Cardiac fibroblast (primary cell): ENCODE measurements around the gene CD55.
A peak's percentile ranks its signal among the peaks of the same experiment; 100 is the strongest.

Experiments used
- DNase-seq, 2 donors: peaks; one replicate each; pipeline versions ENCODE4 v3.0.0 to v3.0.0-alpha.2; 2010; ENCODE audit warnings: low read depth in 2 of 2
- H3K4me3 ChIP-seq, 2 donors: replicated peaks in 1 of 2; 1 replicate in 1 of 2; 2 replicates in 1 of 2; pipeline ENCODE4 v1.5.1; 2011; ENCODE audit warnings: low read depth in 2 of 2, low read length in 2 of 2, mild to moderate bottlenecking in 2 of 2, moderate library complexity in 1 of 2
- TF ChIP-seq, protein P1 (sequence below): IDR thresholded peaks from one replicate; pipeline ENCODE4 v1.5.1; 2011; ENCODE audit warnings: low read depth, mild to moderate bottlenecking, low read length, inconsistent platforms

CD55 gene

GRCh38 chr1:207335138-207335537 is 13.7 kb downstream of the CD55 start:
- DNase-seq: no peak
- TF ChIP-seq, protein P1, sequence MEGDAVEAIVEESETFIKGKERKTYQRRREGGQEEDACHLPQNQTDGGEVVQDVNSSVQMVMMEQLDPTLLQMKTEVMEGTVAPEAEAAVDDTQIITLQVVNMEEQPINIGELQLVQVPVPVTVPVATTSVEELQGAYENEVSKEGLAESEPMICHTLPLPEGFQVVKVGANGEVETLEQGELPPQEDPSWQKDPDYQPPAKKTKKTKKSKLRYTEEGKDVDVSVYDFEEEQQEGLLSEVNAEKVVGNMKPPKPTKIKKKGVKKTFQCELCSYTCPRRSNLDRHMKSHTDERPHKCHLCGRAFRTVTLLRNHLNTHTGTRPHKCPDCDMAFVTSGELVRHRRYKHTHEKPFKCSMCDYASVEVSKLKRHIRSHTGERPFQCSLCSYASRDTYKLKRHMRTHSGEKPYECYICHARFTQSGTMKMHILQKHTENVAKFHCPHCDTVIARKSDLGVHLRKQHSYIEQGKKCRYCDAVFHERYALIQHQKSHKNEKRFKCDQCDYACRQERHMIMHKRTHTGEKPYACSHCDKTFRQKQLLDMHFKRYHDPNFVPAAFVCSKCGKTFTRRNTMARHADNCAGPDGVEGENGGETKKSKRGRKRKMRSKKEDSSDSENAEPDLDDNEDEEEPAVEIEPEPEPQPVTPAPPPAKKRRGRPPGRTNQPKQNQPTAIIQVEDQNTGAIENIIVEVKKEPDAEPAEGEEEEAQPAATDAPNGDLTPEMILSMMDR: no peak
- H3K4me3 ChIP-seq: no peak overlapping the region

- TF ChIP-seq, protein P1: peak; percentile 3
- peak in 1 of 2 donors; percentile 66 for DNase-seq
- no peak overlapping the region for H3K4me3 ChIP-seq
Measured at GRCh38 chr1:207335695-207336363, 14.4 kb downstream of the CD55 start.

GRCh38 chr1:207336559-207337467 is 15.3 kb downstream of the CD55 start:
- TF ChIP-seq, protein P1: no peak
- DNase-seq: peak in 1 of 2 donors; percentile 88
- H3K4me3 ChIP-seq: no peak overlapping the region

DNA sequence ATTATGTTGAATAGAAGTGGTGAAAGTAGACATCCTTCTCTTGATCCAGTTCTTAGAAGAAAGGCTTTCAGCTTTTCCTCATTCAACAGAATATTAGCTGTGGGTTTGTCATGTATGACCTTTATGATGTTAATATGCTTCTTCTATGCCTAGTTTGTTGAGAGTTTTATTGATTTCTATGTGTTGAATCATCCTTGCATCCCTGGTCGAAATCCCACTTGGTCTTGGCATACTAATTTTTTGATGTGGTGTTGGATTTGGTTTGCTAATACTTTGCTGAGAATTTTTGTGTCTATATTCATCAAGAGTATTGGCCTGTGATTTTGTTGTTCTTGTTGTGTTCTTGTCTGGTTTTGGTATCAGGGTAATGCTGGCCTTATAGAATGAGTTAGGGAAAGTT is 20.9 kb downstream of the CD55 start:
- TF ChIP-seq, protein P1: no peak
- DNase-seq: no peak
- no peak overlapping the region for H3K4me3 ChIP-seq

DNA sequence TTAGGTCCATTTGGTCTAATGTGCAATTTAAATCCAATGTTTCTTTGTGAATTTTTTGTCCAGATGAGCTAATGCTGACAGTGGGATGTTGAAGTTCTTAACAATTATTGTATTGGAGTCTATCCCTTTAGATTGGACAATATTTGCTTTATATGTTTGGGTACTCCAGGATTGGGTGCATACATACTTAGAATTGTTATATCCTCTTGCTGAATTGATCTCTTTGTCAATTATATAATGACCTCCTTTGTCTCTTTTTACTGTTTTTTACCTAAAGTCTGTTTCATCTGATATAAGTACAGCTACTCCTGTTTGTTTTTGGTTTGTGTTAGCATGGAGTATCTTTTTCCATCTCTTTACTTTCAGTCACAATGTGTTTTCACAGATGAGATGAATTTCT is 22.2 kb downstream of the CD55 start:
- no peak for DNase-seq
- H3K4me3 ChIP-seq: no peak overlapping the region
- TF ChIP-seq, protein P1: no peak

DNA sequence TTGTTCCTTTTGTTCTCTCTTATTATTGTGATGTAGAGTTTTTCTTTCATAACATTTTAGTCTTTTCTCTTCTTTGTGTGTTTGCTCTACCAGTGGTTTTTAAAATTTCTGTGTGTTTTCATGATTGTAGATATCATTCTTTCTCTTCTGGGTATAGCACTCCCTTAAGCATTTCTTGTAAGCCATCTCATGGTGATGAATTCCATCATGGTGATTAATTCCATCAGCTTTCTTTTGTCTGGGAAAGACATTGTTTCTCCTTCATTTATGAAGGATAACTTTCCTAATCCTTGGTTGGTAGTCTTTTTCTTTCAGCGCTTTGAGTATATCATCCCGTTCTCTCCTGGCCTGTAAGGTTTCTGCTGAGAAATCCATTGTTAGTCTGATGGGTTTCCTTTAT is 22.7 kb downstream of the CD55 start:
- TF ChIP-seq, protein P1: no peak
- no peak overlapping the region for H3K4me3 ChIP-seq
- peak in 1 of 2 donors; percentile 21 for DNase-seq
